NOMO-1 treated with DMSO at 0.1 percent for 48 hours (cell line): ENCODE results near the gene PAPOLA.
A peak's percentile ranks its signal among the peaks of the same experiment; 100 is the strongest.

Experiments used
- DNase-seq: peaks from one replicate; lab custom pipeline; 2025; ENCODE audit not compliant: unreplicated experiment; lab: John Stamatoyannopoulos, UW

The PAPOLA gene

DNA sequence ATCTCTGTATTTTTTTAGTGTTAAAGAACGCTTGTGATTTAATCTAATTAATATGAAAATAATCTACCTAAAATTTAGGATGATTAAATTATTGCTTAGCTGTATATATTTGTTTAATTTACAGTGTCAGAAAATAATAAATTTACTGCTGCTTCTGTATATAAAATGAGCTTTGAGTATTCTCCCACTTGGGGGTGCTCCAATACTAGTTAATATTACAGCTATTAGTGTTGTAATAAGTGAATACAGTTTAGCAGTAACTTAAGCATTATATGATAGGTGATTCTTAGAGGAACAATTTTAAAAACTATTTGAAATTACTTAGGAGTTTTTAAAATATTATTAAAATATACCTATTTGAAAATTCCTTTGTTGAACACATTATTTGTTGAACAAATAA is 62.2 kb downstream of the PAPOLA start:
- no peak for DNase-seq

DNA sequence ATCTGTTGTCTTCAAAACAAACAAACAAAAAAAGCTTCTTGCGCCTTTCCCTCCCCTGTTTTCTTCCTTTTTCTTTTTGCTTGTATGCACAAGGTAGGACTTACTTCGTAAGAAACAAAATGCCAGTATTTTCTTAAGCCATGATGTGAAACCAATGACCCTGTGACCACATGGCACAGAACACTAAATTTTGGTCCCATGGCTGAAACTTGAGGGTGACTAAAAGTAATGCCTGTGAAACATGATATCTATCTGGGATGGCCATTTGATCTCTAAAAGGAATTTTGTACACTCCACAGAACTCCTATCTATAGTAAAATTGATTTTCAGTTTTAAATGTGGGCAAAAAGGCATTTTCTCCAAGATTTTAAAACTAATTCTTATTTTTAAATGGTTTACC is 63.6 kb downstream of the PAPOLA start:
- no peak for DNase-seq

DNA sequence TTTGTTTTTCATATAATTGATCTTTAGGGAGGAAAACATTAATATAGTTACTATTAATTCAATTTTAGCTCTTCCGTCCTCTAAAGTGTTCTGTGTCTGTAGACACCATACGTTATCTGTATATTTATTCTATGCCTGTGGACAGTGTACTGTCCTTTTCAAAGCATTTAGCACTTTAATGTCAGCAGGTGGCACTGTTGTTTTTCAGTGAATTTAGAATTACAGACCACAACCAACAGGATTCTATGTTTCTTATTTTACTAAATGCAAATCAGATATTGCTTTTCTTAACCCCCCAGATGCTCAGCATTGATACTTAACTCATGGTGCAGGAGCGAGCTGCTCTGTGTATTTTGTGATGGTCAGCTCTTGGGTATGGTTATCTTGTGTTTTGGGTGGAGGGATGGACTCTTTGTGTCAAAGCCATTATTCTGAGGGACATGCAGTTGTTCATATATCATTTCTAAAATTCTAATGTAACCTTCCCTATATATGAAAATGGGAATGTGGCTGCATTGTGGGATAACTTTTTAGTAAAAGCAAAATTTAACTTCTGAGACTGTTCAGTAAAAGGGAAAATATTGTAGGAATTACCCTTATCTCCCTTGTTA is 65.2 kb downstream of the PAPOLA start:
- peak; percentile 8 for DNase-seq

DNA sequence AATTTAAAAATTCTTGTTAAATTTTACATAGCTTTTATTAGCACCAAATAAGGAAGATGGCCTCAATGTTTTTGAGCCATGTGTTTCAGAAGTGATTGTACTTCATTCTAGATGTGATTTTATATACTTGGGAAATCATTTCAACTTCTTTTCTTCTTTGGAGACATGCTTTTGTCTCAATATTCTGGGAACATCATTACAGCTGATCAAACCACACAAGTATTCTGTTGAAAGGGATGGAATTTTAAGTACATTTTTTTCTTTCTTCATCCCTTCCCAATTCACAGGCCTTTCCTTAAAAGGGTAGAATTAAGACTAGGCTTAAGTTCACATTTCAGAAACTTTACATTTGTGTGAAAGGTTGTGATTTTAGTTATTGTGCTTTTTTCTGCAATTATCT is 66.4 kb downstream of the PAPOLA start:
- DNase-seq, result no peak

- no peak for DNase-seq
These were observed 69.1 kb downstream of the PAPOLA start for GRCh38 chr14:96571311-96571710.

- DNase-seq, result no peak
These were observed 71.4 kb downstream of the PAPOLA start for GRCh38 chr14:96573473-96574100.

DNA sequence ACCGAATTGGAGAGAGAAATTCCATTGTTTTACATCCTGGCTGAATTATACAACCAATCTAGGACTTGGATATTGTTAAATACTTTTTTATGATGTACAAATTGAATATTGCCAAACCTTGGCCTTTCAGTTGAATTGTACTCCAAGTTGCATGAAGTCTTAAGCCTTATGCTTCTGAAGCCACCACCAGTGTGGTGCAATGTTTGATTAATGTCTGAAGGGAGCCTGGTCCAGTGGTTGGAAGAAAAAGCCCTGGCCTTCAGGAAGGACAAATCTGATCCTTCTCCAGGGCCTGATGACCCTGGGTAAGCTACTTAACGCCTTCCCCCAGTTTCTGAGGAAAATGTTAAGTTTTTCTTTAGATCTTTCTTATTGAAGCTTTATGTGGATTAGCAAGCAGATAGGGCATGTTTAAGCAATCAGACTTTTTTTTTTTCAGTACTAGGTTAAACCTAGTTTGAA is 72.0 kb downstream of the PAPOLA start:
- no peak for DNase-seq

DNA sequence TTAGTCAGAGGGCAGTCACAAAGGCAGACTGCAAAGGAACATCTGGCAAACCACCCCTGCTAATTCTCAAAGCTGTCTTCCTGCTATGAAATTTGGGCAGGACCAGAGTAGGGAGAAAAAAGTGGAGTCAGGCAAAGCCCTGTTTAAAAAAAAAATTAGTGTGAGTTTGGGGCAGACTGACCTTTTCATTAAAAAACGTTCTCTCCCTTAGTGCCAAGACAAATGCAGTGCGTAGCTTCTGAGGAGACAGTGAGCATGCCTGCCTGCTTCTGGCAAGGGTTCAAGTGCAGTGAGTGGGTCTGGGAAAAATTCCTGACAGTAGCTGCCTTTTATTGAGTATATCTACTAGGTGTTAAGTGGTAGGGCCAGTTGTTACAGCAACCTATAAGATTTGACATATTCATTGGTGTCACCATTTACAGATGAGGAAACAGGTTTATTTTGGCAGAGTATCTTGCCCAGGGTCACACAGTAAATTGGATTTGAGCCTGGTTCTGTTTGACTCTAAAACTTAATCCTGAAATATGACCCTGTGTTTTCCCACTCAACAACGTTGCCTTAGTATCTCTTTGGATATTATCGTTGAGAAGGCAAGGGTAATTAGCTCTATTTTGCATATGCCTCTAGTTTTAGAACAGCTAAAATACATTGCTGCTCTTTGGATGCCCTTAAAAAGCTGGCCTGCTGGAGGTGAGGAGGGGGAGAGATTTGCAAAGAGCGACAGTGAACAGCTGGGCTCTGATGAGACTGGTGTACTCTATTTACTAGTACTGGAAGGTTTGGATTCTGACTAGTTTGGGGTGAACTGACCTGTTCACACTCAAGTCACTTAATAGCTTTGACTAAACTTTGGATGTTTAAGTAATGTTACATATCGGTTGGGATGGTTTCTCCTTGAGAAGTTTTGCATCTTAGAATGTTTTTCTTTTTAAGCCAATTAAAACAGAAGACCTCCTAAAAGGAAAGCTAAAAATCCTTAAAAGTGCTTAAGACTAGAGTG is 72.8 kb downstream of the PAPOLA start:
- DNase-seq, result no peak

- no peak for DNase-seq
These were observed 74.2 kb downstream of the PAPOLA start for GRCh38 chr14:96576359-96576758.

DNA sequence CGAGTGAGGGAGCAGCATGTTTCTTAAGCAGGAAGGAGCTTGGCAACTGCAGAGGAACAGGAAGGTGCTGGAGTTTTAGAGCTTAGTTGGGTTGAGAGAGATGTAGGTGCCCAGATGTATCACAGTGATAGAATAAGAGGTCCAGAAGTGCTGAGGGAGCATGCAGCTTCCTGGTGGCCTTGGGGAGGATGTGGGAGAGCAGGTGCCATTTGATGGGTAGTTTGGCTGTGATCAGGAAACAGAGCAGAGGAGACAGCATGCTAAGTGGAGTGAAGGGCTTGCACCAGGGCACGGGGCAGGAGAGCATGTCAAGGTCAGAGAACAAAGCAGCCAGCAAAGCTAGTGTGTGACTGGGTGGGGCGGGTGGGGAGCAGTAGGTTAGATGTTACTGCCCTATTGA is 74.8 kb downstream of the PAPOLA start:
- no peak for DNase-seq

DNA sequence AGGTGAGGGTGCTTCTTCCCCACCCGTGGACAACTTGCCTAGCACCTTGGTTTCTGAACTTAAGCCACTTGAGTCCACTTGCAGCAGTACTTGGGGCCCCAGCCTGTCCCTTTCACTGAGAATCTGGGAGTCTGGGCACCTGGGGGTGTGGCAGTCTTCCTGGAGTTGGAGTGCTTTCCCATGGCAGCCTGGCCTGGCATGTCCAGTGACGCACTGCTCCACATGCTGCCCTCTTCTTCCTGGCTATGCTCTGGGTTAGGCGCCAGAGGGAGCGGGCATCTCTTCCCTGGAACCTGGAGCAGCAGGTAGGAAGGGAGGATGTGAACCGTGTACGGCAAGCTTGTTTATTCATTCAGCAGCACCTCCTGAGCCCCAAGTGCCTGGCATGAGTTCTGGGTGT is 76.4 kb downstream of the PAPOLA start:
- no peak for DNase-seq

DNA sequence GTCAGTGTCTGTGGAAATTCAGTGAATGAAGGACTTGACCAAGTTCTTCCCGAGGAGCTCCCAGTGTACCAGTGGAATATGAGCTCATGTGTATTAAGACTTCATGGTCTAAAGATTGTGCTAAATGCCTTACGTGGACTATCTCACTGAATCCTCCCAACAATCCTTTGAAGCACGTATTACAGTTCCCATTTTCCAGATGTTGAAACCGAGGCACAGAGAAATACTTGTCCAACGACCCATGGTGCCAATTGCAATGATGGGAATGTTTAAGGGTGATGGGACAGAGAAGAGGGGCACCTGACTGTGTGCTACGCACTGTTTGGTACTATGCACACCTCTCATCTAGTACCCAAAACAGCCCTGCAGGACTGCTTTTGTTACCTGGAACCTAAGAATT is 77.2 kb downstream of the PAPOLA start:
- DNase-seq, result no peak

DNA sequence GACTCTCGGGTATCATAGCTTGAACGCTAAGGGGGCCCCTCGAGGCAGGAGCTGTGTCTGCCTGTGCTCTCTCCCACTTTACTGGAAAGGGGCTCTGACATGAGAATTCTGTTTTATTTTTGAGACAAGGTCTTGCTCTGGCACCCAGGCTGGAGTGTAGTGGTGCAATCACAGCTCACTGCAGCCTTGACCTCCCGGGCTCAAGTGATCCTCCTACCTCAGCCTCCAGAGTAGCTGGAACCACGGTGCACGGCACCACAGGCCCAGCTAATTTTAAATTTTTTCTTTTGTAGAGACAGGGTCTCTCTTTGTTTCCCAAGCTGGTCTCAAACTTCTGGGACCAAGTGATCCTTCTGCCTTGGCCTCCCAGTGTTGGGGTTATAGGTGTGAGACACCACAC is 77.7 kb downstream of the PAPOLA start:
- no peak for DNase-seq

DNA sequence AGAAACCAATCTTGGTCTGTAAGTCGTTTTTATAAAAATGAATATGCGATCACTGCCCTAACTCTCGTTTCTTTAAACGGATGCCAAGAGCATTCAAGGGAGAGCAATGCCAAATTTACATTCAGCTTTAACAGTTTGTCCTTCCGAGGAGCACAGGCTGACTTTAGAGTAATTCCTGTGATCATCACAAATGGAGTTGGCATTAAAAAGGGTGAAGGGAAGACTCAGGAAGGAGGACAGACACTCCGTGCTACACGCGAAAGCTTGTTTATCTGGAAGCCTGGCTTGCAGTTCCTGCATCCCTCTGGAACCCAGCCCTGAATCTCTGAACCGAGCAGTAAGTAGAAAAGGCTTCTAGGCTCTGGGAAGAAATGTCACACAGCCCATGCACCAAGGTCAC is 78.4 kb downstream of the PAPOLA start:
- DNase-seq, result no peak

GRCh38 chr14:96581026-96581425 is 78.8 kb downstream of the PAPOLA start:
- DNase-seq, result no peak

GRCh38 chr14:96581902-96582301 is 79.7 kb downstream of the PAPOLA start:
- DNase-seq, result no peak

GRCh38 chr14:96582411-96582961 is 80.3 kb downstream of the PAPOLA start:
- DNase-seq, result no peak

DNA sequence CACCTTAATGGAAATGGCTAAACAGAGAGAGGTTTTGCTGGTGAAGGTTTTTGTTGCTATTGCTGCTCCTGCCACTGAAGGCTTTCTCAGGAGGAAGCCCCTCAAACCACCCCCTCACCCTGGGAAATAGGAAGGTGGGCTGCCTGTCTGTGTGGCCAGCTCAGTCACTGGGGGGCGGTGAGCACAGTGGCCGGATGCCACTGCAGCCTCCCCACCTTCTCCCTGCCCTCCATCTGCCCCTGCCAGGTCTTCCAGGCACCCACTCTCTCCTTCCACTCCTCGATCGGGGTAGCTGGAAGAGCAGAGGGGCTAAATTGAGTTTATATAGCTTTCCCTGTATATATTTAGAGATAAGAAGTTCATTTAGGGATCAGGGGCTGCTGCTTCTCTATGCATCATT is 80.8 kb downstream of the PAPOLA start:
- DNase-seq, result no peak

GRCh38 chr14:96583569-96584041 is 81.4 kb downstream of the PAPOLA start:
- DNase-seq, result no peak

DNA sequence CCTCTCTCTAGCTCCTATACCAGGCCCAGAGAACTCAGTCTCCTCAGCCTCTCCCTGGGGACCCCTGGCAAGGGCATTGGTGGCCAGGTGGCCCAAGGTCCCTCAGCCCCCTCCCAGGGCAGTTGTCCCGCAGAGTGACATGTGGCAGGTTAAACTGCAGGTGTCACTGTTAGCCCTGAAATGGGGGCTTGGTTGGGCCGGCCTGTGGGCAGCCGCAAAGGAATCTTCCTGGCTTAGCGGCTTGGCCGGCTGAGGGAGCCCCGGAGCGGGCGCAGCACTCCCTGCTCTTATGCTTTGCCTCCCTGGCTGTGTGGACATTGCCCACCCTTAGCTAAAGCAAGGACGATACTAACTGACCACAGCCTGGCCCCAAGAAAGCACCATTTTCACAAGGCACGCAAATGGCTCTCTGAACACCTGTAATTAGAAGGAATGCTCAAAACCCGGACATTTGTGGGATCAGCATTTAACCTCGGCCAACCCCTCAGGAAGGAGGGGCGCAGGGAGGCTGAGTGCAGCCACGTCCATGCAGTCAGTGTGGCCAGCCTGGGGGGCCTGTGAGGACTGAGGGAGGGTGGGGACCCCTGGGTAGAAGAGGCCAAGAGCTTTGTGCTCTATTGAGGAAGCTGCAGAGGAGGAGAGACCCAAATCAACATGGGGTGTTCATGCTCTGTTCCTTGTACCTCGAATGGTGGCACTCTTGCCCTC is 82.2 kb downstream of the PAPOLA start:
- DNase-seq, result peak; percentile 53
